Mammary epithelial cell (primary cell): Measurements from ENCODE around the gene AGR3.

Experiments used
- CTCF ChIP-seq, 2 donors: IDR thresholded peaks in 1 of 2; conservative IDR thresholded peaks in 1 of 2; 2 replicates each; pipeline ENCODE4 v1.5.1; 2011 to 2012; ENCODE audit warnings: inconsistent platforms in 2 of 2, low read length in 2 of 2, mild to moderate bottlenecking in 2 of 2, control low read depth in 1 of 2, low read depth in 1 of 2; ENCODE audit not compliant: insufficient read depth in 1 of 2; ENCODE audit errors: extremely low read depth in 1 of 2
- EZH2 ChIP-seq: IDR thresholded peaks from 2 replicates; pipeline ENCODE4 v1.6.1; 2012; ENCODE audit warnings: low read length, inconsistent platforms, borderline replicate concordance

- TF ChIP-seq CTCF (conservative IDR thresholded peaks at IDR 0.05 in 1 of 2, IDR thresholded peaks at IDR 0.05 in 1 of 2; ENCODE audit: extremely low read depth in 1 of 2, insufficient read depth in 1 of 2, low read depth in 1 of 2, low read length in 2 of 2) (no peak), EZH2 (no peak)
Measured at GRCh38 chr7:16889305-16889704, 7.5 kb upstream of the AGR3 start.
